ENCODE measurements around the gene POU2F3.

Gene POU2F3

GRCh38 chr11:120239713-120240640, at the start of gene POU2F3:
Gene POU2F3, plus strand, starts transcription at chr11:120240140. Its CDS starts 204 bp downstream, at chr11:120240344.
- no peak for DNase-seq

DNA sequence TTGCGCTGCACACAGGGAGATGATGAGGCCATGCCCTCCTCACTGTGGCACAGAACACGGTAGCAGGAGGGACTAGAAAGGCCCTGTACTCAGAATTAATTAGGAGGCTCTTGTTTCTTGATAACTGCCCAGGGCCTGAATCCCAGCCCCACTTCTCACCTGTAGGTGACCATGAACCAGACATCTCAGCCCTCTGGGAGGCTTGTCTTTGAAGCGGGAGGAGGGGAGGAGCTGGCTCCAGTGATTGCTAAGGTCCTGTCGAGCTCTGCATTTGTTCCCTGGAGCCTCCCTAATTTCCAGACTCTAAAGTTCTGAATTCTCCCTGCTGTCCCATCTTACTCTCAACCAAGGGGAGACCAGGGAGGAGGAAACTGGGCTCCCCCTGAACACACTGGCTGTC, 48.9 kb upstream of the POU2F3 start:
- DNase-seq, result no peak

- no peak for DNase-seq
These were observed 46.9 kb upstream of the POU2F3 start for GRCh38 chr11:120192831-120193625.

DNA sequence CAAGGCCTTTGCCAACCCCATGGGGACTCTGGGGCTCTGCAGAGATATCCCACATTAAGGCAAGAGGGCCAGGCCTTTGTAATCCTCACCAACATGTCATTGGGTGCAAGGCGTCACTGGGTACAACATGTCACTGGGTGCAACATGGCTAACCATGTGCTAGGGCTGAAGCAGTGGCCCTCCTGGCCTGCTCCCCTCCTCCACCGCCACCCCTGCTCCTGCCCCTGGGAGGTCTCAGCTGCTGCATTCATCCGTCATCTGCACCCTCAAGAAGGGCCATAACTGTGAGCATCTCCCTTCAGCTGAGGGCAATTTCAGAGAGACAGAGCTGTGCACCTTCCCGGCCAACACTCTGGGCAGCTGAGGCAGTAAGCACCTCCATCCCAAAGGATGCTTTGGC, 45.8 kb upstream of the POU2F3 start:
- no peak for DNase-seq

- DNase-seq, result no peak
These were observed 44.2 kb upstream of the POU2F3 start for GRCh38 chr11:120195601-120196320.

GRCh38 chr11:120196826-120197225, 43.1 kb upstream of the POU2F3 start:
- DNase-seq, result no peak

- no peak for DNase-seq
These were observed 42.6 kb upstream of the POU2F3 start for GRCh38 chr11:120197251-120197891.

DNA sequence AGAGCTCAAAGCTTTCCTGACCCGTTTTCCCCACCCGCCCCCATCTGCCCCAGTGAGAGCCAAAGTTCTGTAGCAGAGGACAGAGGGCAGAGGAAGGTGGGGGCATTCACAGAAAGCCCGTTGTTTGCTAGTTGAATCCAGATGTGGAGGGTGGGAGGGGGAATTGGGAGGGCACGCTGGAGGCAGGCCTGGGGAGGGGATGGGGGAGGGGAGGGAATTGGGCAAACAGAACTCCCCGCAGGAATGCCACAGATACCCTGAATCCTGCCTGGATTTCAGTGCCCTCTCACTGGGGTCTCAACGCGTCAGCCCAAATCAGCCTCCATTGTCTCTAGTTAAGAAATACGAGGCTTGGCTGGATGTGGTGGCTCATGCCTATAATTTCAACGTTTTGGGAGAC, 42.0 kb upstream of the POU2F3 start:
- DNase-seq, result no peak

GRCh38 chr11:120198403-120198786, 41.5 kb upstream of the POU2F3 start:
- DNase-seq, result no peak

GRCh38 chr11:120198787-120199469, 41.0 kb upstream of the POU2F3 start:
- no peak for DNase-seq

DNA sequence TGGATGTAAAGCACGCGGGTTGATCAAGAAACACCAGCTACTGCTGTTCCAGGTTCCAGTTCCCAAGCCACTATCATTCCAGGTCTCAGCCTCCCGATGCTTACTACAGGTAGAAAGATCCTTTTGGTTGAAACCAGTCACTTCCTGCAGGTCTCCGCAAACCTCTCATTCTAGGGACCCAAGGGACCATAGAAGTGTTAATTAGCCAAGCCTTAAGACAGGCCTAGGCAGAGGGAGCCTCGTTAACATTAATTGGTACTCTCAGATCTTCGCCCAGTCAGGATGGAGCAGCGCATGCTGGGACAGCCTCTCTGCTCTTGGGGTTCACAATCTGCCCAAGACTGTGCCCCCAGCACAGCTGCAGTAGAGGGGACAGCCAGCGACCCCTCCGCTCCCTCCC, 40.3 kb upstream of the POU2F3 start:
- DNase-seq, result no peak

DNA sequence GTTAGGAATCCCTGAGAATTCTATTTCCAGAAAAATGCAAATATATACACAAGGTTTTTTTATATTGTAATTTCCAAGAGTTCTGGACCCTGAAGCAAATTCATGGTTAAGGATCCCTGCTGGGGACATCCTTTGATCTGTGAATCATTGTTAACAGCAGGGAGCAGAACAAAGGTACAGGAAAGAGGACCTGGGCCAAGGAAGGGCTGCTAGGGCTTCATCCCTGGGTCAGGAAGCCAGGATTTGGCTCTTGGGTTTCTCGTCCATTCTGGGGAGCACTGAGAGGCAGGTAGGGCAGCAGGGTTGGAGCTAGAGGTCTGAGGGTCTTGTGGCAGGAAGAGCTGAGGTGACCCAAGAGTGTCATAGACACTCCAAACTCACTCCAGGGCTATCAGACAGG, 39.3 kb upstream of the POU2F3 start:
- no peak for DNase-seq

GRCh38 chr11:120201653-120202052, 38.3 kb upstream of the POU2F3 start:
- DNase-seq, result no peak

- DNase-seq, result no peak
These were observed 36.3 kb upstream of the POU2F3 start for GRCh38 chr11:120203626-120204025.

DNA sequence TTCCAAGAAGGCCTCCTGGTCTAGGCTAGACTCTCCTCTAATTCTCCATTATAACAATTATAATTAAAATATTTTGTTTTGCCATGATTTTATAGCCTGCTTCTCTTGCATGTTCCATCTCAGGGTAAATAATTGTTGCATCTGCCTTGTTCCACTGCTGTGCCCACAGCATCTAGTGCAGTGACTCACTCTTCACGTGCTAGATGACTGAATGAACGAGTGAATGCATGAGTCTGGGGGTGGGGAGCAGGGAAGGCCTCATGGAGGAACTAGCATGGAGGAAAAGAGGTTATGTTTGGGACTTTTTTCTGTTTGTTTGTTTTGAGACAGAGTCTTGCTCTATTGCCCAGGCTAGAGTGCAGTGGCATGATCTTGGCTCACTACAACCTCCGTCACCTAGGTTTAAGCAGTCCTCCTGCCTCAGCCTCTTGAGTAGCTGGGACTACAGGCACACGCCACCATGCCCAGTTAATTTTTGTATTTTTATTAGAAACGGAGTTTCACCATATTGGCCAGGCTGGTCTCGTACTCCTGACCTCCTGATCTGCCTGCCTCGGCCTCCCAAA, 34.3 kb upstream of the POU2F3 start:
- no peak for DNase-seq

DNA sequence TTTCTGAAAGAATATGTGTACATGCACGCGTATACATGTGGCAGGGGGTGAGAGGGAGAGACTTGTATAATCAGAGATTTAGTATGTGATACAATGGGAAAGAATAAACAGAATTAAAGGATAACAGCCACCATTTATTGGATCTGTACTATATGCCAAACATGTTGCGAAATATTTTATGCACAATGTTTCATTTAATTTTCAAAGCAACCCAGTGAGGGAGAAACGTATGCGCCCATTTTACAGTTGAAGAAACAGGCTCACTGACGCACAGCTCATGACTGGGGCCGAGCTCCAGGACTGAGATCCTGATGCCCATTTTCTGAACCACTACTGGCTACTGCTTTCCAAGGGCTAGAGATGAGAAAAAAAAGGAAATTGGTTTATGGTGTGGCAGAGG, 32.4 kb upstream of the POU2F3 start:
- DNase-seq, result no peak

DNA sequence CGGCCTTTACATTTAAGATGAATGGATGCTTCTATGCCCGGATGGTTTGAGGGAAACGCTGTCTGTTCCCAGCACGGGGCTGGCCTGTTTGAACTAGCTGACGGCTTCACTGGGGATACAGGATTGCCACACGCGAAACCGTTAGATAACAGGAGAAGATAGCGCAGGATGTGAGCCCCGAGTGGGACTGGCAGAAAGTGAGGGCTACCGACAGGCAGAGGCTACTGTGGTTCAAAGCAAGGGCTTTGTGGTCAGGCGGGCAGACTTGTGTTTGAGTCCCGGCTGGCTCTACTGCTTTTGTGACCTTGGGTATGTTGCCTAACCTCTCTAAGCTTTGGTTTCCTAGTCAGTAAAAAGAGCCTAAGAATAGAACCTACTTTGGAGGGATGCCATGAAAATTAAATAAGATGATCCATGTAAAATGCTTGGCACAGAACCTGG, 31.9 kb upstream of the POU2F3 start:
- DNase-seq, result no peak

- DNase-seq, result no peak
These were observed 31.2 kb upstream of the POU2F3 start for GRCh38 chr11:120208777-120209176.

DNA sequence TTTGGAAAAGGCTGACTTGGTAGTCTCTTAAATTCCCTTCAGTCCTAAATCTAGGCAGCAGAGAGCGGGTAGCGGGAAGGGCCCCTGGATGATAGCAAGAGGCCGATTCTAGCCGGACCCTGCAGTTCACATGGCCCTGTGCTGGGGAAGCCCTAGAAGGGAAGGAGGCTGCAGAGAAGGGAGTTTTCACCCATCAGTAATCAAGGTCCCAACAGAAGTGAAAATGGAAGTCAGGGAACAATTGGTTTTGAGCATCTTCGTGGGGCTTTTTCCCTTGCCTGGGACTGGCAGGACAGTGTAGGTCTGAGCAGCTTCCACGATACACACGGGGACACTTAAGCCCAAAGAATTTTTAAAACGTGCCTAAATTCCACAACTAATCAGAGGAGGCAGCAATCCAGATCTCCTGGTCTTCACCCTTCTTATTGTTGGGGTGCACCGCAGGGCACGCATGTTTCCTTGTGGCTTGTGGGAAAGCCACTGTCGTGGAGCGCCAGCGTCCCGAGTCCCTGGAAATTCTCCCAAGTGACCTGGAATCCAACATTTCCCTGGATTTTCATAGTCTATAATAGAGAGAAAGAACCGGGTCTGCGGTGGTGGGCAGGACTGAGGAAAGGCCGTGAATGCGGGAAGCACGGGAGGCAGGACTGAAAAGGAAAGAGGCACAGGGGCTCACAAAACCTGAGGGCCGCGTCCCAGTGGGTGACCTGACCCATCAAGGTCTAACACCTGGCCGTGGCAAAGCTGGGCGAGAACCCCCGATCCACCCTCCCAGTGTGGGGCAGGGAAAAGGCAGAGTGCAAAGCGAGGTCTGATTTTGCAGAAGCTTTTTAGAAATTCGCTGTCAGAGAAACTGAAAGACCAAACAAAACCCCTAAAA, 30.0 kb upstream of the POU2F3 start:
- DNase-seq, result no peak

DNA sequence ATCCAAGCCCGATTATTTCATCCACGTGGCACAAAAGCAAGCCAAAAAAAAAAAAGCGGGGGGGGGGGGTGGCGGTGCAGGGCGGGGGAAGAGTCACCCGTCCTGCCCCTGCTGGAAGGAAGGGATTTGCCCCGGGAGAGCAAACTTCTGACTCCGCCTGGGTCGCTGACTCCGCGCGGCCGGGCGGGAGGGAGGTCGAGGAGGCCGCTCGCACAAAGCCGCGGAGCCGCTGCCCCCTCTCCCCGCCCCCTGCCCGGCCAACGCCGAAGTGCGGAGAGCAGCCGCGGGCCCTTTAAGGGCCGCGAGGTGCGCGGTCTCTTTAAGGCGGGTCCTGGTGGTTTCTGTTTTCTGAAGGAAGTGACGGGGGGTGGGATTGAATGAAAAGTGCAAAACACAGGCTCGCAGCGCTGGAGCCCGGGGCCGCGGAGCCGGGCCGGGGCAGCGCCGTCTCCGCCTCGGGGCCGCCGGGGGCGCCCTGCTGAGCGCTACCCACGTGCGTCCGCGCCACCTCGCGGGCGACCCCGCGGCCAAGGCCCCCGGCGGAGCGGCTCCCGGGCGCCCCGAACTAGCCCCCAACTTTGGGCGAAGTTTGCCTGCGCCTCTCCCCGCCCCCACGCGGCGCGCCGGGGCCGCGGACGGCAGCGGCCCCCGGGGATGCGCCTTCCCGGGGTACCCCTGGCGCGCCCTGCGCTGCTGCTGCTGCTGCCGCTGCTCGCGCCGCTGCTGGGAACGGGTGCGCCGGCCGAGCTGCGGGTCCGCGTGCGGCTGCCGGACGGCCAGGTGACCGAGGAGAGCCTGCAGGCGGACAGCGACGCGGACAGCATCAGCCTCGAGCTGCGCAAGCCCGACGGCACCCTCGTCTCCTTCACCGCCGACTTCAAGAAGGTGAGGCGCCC, 29.1 kb upstream of the POU2F3 start, which contains the start of gene OAF:
Gene OAF (plus strand): TSS at position 407 of the 896 bp plus-strand sequence. CDS start 248 bp downstream, at position 655.
- DNase-seq, result peak; percentile 70
